KG1 (cell line): ENCODE measurements around the gene PNRC1.
A peak's percentile ranks its signal among the peaks of the same experiment; 100 is the strongest.
"Not testable (repeated sequence)": the region's sequence is repeated elsewhere in the genome, so short reads cannot be mapped to it uniquely, and the experiment has no call there.

Experiments used
- DNase-seq: peaks from one replicate; lab custom pipeline; 2025; lab: John Stamatoyannopoulos, UW

Gene PNRC1

DNA sequence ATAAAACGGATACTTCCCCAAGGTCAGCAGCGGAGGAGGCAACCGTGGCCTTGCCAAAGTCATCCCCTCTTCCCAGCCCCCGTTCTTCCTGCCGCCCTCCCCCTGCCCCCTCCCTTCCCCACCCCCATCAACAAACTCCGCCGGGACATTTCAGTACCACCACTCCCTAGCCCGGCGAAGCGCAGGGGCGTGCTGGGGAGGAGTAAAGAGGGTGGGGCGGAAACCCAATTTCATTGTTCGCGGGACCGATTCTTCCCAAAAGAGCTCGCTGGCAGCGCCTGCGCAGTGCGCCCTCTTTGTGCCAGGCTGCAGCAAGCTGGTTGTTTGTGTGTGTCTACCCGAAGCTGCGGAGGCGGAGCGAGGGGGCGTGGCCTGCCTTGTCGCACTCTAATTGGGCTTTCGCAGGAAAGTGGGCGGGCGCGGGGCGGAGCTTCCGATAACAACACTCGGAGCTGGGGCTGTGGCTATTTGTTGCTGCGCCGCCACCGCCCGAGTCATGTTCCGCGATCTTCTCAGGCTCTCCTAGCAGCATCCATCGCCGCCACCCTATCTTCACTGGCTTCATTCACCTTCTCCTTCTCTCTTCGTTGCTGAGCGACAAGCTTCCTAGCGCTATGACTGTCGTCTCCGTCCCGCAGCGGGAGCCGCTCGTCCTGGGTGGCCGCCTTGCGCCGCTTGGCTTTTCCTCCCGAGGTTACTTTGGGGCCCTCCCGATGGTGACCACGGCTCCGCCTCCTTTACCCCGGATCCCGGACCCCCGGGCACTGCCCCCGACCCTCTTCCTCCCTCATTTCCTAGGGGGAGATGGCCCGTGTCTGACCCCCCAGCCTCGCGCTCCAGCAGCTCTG, at the start of gene PNRC1:
Gene PNRC1, plus strand, starts transcription at position 471 of the 848 bp plus-strand sequence. Its CDS starts 144 bp downstream, at position 615.
- peak; percentile 98 for DNase-seq

GRCh38 chr6:89032599-89032998, 48.0 kb upstream of the PNRC1 start:
- DNase-seq, result no peak

DNA sequence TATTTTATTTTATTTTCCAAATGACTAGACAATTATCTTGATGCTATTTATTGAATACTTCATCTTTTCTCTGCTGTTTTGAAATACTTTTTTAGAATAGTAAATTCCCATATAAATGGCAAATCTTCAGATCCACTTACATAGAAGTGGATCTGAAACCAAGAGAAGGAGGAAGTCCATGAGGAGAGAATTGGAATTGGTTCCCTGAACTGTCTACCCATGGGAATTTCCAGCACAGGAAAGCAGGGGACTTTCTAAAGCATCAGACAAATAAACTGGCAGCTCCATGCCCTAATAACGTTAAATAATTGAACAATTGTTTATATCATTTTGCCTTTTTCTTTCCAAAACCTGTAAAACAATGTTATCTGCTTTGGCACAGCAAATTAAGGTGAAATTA, 47.1 kb upstream of the PNRC1 start:
- DNase-seq, result no peak

GRCh38 chr6:89034116-89034515, 46.4 kb upstream of the PNRC1 start:
- DNase-seq, result not testable (repeated sequence)

GRCh38 chr6:89034586-89035251, 45.8 kb upstream of the PNRC1 start:
- DNase-seq, result no peak

GRCh38 chr6:89035252-89036101, 45.1 kb upstream of the PNRC1 start:
- DNase-seq, result no peak

- no peak for DNase-seq
Observed at GRCh38 chr6:89037141-89037900, 43.2 kb upstream of the PNRC1 start.

- not testable (repeated sequence) for DNase-seq
Observed at GRCh38 chr6:89037901-89038293, 42.7 kb upstream of the PNRC1 start.

- no peak for DNase-seq
Observed at GRCh38 chr6:89042664-89043063, 37.9 kb upstream of the PNRC1 start.

DNA sequence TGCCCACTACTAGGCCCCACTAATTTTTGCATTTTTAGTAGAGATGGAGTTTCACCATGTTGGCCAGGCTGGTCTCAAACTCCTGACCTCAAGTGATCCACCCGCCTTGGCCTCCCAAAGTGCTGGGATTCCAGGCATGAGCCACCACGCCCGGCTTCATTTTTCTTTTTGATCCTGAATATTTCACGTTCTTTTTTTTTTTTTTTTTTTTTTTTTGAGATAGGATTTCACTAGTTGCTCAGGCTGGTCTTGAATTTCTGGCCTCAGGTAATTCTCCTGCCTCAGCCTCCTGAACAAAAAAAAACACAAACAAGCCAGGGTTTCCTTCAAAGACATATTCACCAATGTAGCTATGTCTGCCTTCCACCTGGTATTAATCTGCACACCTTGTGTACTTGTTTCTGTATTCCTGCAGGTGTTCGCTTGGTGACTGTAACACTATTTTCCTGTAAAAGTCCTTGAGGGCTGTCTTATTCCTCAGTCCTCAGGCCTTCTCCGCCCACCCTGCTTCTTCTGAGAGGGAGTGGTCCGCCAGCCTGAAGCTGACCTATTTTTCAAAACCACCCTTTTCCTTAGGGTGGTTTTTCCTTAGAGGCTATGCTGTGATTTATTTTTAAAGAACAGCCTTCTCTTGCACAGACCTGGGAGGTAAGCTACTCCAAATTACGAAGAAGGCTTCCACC, 36.1 kb upstream of the PNRC1 start:
- no peak for DNase-seq

DNA sequence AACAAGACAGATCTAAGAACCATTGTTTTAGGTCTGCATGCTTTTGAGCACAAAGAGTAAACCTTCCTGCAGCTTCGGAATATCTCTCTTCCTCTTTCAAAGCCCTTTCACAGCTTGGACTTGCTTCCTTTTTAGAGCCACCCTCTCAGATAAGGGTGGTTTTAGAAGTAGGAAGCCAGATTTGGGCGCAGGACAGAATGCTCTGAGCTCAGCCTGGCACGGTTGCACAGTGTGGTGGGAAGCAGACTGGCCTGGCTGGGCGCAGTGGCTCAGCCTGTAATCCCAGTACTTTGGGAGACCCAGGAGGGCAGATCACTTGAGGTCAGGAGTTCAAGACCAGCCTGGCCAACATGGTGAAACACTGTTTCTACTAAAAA, 35.6 kb upstream of the PNRC1 start:
- DNase-seq, result no peak

DNA sequence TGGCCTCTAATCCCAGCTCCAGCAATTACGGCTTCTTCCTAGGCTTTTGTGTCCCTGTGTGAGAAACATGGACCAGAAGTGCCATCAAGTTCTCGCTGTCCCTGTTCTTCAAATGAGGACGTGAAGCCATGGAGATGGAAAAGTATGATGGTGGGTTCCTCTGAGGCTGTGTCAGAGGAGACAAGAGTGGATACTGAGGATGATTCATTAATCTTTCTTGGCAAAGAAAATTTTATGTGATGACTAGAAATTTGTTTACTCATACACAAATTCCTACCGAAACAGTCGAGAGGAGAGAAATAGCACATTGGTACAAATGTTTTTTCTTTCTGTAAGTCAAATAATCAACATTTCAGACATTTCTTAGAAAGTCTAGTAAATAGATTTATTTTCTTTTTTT, 35.0 kb upstream of the PNRC1 start:
- no peak for DNase-seq

DNA sequence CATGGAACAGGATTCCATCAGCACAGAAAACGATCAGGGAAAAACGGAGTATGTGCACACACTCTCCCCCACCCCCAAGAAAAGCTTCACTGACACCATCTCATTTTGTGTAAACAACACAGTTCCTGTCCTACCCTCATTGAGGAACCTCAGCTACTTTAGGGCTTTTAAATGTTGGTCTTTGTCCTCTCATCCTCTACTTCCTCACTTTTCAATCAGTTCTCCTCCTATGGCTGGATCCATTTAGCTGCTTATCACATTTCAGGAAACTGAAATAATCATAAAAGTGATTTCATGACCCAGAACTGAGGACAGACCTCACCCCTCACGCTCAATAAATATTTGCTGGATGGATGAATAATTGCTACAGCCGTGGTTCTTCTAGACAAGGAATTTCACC, 33.1 kb upstream of the PNRC1 start:
- no peak for DNase-seq

DNA sequence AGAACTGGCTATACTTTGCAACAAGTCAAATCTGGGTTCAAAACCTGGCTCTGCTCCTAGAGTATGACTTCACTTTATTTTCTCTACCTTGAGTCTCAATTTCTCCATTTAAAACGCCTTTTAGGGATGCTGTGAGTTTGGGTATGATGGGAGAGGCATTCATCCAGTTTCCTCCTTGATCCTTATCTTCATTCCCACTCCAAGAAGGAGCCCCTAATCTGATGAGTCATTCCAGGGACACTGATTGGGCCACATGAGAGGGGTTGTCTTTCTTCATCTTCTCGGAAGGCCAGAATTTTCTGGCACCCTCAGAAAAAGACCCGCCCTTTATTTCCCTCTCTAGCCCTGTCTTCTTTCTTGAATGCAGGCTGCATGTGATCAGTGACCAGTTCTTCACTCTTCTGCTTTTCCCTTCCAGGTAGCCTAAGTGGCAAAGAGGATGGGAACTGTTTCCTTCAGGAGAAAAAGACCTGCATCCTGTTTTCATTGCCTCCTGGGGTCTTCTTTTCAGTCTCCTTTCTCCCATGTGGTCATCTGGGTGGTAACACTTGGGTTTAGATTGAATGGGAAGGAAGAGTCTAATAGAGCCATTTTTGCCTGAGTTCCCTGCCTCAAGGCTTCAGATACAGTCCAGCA, 32.1 kb upstream of the PNRC1 start:
- DNase-seq, result no peak

GRCh38 chr6:89048985-89049384, 31.6 kb upstream of the PNRC1 start:
- no peak for DNase-seq

DNA sequence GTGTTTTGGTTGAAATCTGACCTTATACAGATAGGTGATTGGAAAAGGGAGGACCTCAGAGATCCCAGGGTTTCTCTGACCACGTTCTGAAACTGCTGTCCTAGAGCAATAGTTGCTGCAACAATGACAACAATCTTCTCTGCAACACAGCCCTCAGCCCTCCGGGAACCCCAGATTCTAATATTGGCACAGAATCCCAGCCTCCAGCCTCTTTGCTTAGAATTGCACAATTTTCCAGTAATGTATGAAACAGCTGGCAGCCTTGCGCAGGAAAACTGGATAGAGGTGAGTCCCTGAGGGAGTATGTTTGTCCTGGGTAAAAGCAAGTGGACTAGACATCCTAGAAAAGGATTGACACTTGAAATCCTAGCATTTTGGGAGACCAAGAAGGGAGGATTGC, 30.4 kb upstream of the PNRC1 start:
- DNase-seq, result no peak

GRCh38 chr6:89050697-89051096, 29.9 kb upstream of the PNRC1 start:
- DNase-seq, result no peak

DNA sequence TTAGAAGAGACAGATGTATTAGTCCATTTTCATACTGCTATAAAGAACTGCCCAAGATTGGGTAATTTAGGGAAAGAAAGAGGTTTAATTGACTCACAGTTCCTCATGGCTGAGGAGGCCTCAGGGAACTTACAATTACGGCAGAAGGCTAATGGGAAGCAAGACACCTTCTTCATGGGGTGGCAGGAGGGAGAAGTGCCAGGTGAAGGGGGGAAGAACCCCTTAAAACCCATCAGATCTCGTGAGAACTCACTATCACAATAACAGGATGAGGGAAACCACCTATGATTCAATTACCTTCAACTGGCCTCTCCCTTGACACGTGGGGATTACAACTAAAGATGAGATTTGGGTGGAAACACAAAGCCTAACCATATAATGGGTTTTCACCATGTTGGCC, 28.9 kb upstream of the PNRC1 start:
- DNase-seq, result no peak

DNA sequence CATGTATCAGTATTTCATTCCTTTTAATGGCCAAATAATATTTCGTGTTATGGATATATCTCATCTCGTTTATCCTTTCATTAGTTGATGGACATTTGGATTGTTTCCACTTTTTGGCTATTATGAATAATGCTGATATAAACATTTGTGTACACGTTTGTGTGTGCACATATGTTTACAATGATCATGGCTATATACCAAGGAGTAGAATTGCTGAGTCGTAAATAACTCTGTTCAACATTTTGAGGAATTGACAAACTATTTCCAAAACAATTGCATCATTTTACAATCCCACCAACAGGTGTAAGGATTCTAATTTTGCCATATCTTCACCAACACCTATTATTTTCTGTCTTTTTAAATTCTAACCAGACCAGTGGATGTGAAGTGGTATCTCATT, 26.3 kb upstream of the PNRC1 start:
- no peak for DNase-seq

GRCh38 chr6:89057759-89058158, 22.8 kb upstream of the PNRC1 start:
- no peak for DNase-seq

GRCh38 chr6:89058627-89059026, 21.9 kb upstream of the PNRC1 start:
- DNase-seq, result no peak
